ENCODE results near the gene CA10.

GRCh38 chr17:52149626-52150025 is 8.9 kb downstream of the CA10 start:
- TF ChIP-seq CTCF (IDR thresholded peaks at IDR 0.05; ENCODE audit: low read depth, low read length, poor library complexity, severe bottlenecking) (no peak), EZH2phosphoT487 (IDR thresholded peaks at IDR 0.05; ENCODE audit: borderline replicate concordance, low read length) (no peak)

Measured in DOHH2 (cell line).